ENCODE measurements around the gene APBB3.
"Not testable (repeated sequence)": the region's sequence is repeated elsewhere in the genome, so short reads cannot be mapped to it uniquely, and the experiment has no call there.

APBB3 gene

GRCh38 chr5:140603734-140604133 lies 39.3 kb upstream of the APBB3 start:
- TF ChIP-seq CTCF (IDR thresholded peaks at IDR 0.05; ENCODE audit: control extremely low read depth, extremely low read depth, low read depth, missing control alignments), result no peak
- DNase-seq (ENCODE audit: extremely low spot score), result no peak
- ChIA-PET CTCF (interaction anchor here (1.7 kb wide), 1 partner anchor 241 kb away, joined by 4 read pairs; no protein-coding TSS in a partner anchor), POLR2A (no interaction called here)

- CTCF ChIA-PET, result interaction anchor here (1.7 kb wide), 1 partner anchor 240 kb away, joined by 4 read pairs; no protein-coding TSS in a partner anchor
- DNase-seq (ENCODE audit: extremely low spot score); POLR2A ChIA-PET: not testable (repeated sequence)
Measured at GRCh38 chr5:140603446-140603698, 39.0 kb upstream of the APBB3 start.

- ChIA-PET POLR2A (no interaction called here), CTCF (interaction anchor here (1.0 kb wide), 1 partner anchor 9 kb away, joined by 3 read pairs; no protein-coding TSS in a partner anchor)
- DNase-seq (ENCODE audit: extremely low spot score), result no peak
- TF ChIP-seq CTCF (IDR thresholded peaks at IDR 0.05; ENCODE audit: control extremely low read depth, extremely low read depth, low read depth, missing control alignments), result no peak
Measured at GRCh38 chr5:140602147-140602546, 37.7 kb upstream of the APBB3 start.

GRCh38 chr5:140600096-140600495 lies 35.7 kb upstream of the APBB3 start:
- no peak for TF ChIP-seq CTCF (IDR thresholded peaks at IDR 0.05; ENCODE audit: control extremely low read depth, extremely low read depth, low read depth, missing control alignments)
- ChIA-PET CTCF (interaction anchor here (0.6 to 1.9 kb wide), 3 partner anchors 11 to 35 kb away, joined by 3 to 6 read pairs (median 4); no protein-coding TSS in a partner anchor), POLR2A (no interaction called here)
- DNase-seq (ENCODE audit: extremely low spot score), result no peak

GRCh38 chr5:140598836-140599235 lies 34.4 kb upstream of the APBB3 start:
- no peak for DNase-seq (ENCODE audit: extremely low spot score)
- no peak for TF ChIP-seq CTCF (IDR thresholded peaks at IDR 0.05; ENCODE audit: control extremely low read depth, extremely low read depth, low read depth, missing control alignments)
- CTCF ChIA-PET, result no interaction called here
- POLR2A ChIA-PET, result no interaction called here

GRCh38 chr5:140596321-140596741 lies 31.9 kb upstream of the APBB3 start:
- ChIA-PET POLR2A (no interaction called here), CTCF (interaction anchor here (1.7 kb wide), 1 partner anchor 12 kb away, joined by 5 read pairs; no protein-coding TSS in a partner anchor)
- no peak for DNase-seq (ENCODE audit: extremely low spot score)
- TF ChIP-seq CTCF (IDR thresholded peaks at IDR 0.05; ENCODE audit: control extremely low read depth, extremely low read depth, low read depth, missing control alignments), result no peak

- no peak for TF ChIP-seq CTCF (IDR thresholded peaks at IDR 0.05; ENCODE audit: control extremely low read depth, extremely low read depth, low read depth, missing control alignments)
- CTCF ChIA-PET, result interaction anchor here (1.7 kb wide), 1 partner anchor 13 kb away, joined by 5 read pairs; no protein-coding TSS in a partner anchor
- POLR2A ChIA-PET, result no interaction called here
- DNase-seq (ENCODE audit: extremely low spot score), result no peak
Measured at GRCh38 chr5:140595538-140596300, 31.3 kb upstream of the APBB3 start.

All from GM10248 (cell line).